Stimulated activated CD8-positive, alpha-beta memory T cell treated with anti-CD3 and anti-CD28 coated beads, Interleukin-15, amount 100 ng/mL, for 4 hours (primary cell): ENCODE measurements around the gene ZIC5.
"Not testable (repeated sequence)": the region's sequence is repeated elsewhere in the genome, so short reads cannot be mapped to it uniquely, and the experiment has no call there.

Experiments used
- DNase-seq, 2 donors: peaks; one replicate each; pipeline ENCODE4 v3.0.0-alpha.2; 2020; ENCODE audit warnings: low read depth in 2 of 2

Gene ZIC5

GRCh38 chr13:99960663-99961311 lies 10.8 kb downstream of the ZIC5 start:
- no peak for DNase-seq

GRCh38 chr13:99959540-99960230 lies 11.9 kb downstream of the ZIC5 start:
- DNase-seq: no peak

GRCh38 chr13:99959127-99959539 lies 12.4 kb downstream of the ZIC5 start:
- DNase-seq: no peak

- no peak for DNase-seq
These were observed 13.0 kb downstream of the ZIC5 start for GRCh38 chr13:99958406-99959126.

- no peak for DNase-seq
These were observed 14.9 kb downstream of the ZIC5 start for GRCh38 chr13:99956473-99957349.

- no peak for DNase-seq
These were observed 15.7 kb downstream of the ZIC5 start for GRCh38 chr13:99955747-99956472.

- no peak for DNase-seq
These were observed 16.3 kb downstream of the ZIC5 start for GRCh38 chr13:99955107-99955746.

- DNase-seq: no peak
These were observed 18.3 kb downstream of the ZIC5 start for GRCh38 chr13:99953138-99953755.

- DNase-seq: not testable (repeated sequence)
These were observed 19.9 kb downstream of the ZIC5 start for GRCh38 chr13:99951666-99952065.

GRCh38 chr13:99949679-99950413 lies 21.7 kb downstream of the ZIC5 start:
- no peak for DNase-seq

GRCh38 chr13:99948907-99949678 lies 22.5 kb downstream of the ZIC5 start:
- no peak for DNase-seq

GRCh38 chr13:99948411-99948810 lies 23.2 kb downstream of the ZIC5 start:
- no peak for DNase-seq

- no peak for DNase-seq
These were observed 23.9 kb downstream of the ZIC5 start for GRCh38 chr13:99947666-99948065.

- DNase-seq: not testable (repeated sequence)
These were observed 26.1 kb downstream of the ZIC5 start for GRCh38 chr13:99945515-99945914.

GRCh38 chr13:99944606-99945005 lies 27.0 kb downstream of the ZIC5 start:
- no peak for DNase-seq

GRCh38 chr13:99944102-99944501 lies 27.5 kb downstream of the ZIC5 start:
- no peak for DNase-seq

GRCh38 chr13:99941911-99942310 lies 29.7 kb downstream of the ZIC5 start:
- DNase-seq: no peak

GRCh38 chr13:99941086-99941485 lies 30.5 kb downstream of the ZIC5 start:
- DNase-seq: no peak

- DNase-seq: no peak
These were observed 32.9 kb downstream of the ZIC5 start for GRCh38 chr13:99938635-99939034.
